NCI-H82 treated with DMSO at 0.1 percent for 48 hours (cell line): ENCODE measurements around the gene HUNK.

Experiments used
- DNase-seq: peaks from one replicate; lab custom pipeline; 2025; ENCODE audit not compliant: unreplicated experiment; lab: John Stamatoyannopoulos, UW

Gene HUNK

GRCh38 chr21:32044205-32045180 is 171.7 kb downstream of the HUNK start:
- no peak for DNase-seq

DNA sequence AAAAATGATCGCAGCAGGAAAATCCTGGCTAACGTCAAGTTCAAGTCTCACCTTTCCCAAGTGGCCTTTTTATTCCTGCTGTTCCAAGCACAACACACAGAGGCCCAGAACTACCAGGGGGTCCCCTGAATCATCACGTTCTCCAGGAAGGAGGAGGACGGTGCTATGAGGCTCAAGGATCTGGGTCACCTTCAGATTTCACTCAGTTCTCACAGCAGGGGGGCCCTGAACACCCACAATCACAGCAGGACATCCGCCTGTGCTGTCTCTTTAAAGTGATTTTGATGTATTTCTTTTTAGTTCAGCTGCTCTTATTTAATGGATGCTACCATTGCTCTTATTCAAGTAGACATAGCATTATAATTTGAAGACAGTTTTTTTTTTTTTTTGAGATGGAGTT is 173.4 kb downstream of the HUNK start:
- no peak for DNase-seq

- DNase-seq = no peak
Measured at GRCh38 chr21:32048353-32048752, 175.5 kb downstream of the HUNK start.
